ENCODE measurements around the gene OR10G4.

GRCh38 chr11:124052966-124053365 is 40.2 kb downstream of the OR10G4 start:
- TF ChIP-seq CTCF (conservative IDR thresholded peaks at IDR 0.05; ENCODE audit: low read length): no peak
- no peak for TF ChIP-seq EZH2phosphoT487 (IDR thresholded peaks at IDR 0.05; ENCODE audit: borderline replicate concordance, low read depth, low read length)
